GM23248 (cell line): ENCODE data around the gene AFDN.

Experiments
- EZH2 ChIP-seq: fragments of 200-600 bp; sonication (generic); IDR thresholded peaks from 2 replicates; pipeline ENCODE4 v1.6.1; 2018; ENCODE audit warnings: antibody characterized with exemption, mild to moderate bottlenecking; ENCODE audit not compliant: insufficient read depth, poor library complexity, severe bottlenecking
- EZH2phosphoT487 ChIP-seq: fragments of 200-600 bp; sonication (generic); IDR thresholded peaks from 2 replicates; pipeline ENCODE4 v1.6.1; 2018; ENCODE audit warnings: antibody characterized with exemption, moderate library complexity, mild to moderate bottlenecking, low read depth; ENCODE audit not compliant: insufficient read depth

DNA sequence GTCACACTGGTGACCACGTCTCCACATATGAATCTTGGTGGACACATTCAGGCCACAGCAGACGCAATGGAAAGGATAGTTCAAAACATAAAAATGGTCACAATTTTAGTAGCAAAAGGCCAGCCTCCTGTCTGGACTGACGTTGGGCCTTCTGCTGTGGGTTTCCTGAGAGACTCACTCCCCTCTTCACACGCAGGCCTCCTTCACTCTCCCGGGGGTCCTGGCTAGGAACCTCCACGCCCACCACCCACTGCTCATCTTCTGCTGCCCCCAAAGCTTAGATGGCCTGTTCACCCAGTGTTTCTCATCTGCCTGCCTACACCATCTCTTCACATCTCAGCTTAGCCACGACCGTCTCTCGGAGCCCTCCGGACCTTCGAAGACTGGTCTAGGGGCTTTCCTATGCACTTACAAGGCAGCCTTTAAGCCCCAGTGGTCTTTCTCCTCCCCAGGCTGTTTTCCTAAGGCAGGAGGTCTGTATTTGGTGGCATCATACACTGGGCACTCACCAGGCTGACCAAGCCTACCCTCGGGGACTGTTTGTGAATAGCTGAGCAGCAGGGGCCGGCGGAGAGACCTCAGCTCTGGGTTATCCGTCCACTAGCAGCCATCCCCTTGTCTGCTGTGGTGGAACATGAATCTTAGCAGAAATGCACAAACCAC is 46.6 kb upstream of the AFDN start:
- TF ChIP-seq EZH2 (no peak), EZH2phosphoT487 (no peak)
